ENCODE data around the gene TBX3.

Gene TBX3

GRCh38 chr12:114668886-114669288, 15.1 kb downstream of the TBX3 start:
- H3K36me3 Mint-ChIP-seq, result no peaks in the 10 kb centered on the region
- no peak overlapping the region for H3K4me3 Mint-ChIP-seq
- no peak for ATAC-seq
- H3K9me3 Mint-ChIP-seq, result no peaks in the 10 kb centered on the region
- peaks cover 57% of the 10 kb centered on the region for H3K27me3 Mint-ChIP-seq
- H3K4me1 Mint-ChIP-seq, result peaks cover 10% of the 10 kb centered on the region
- H3K27ac Mint-ChIP-seq, result no peak overlapping the region

GRCh38 chr12:114668151-114668885, 15.7 kb downstream of the TBX3 start:
- Mint-ChIP-seq H3K4me1 (peaks cover 10% of the 10 kb centered on the region), H3K4me3 (peak overlapping the region; percentile 59), H3K27ac (no peak overlapping the region), H3K27me3 (peaks cover 57% of the 10 kb centered on the region), H3K36me3 (no peaks in the 10 kb centered on the region), H3K9me3 (no peaks in the 10 kb centered on the region)
- ATAC-seq, result no peak

GRCh38 chr12:114667669-114668150, 16.3 kb downstream of the TBX3 start:
- ATAC-seq, result no peak
- no peaks in the 10 kb centered on the region for H3K9me3 Mint-ChIP-seq
- H3K4me1 Mint-ChIP-seq, result peaks cover 13% of the 10 kb centered on the region
- peak overlapping the region; percentile 59 for H3K4me3 Mint-ChIP-seq
- H3K27me3 Mint-ChIP-seq, result peaks cover 57% of the 10 kb centered on the region
- H3K27ac Mint-ChIP-seq, result no peak overlapping the region
- H3K36me3 Mint-ChIP-seq, result no peaks in the 10 kb centered on the region

- Mint-ChIP-seq H3K4me1 (peaks cover 17% of the 10 kb centered on the region), H3K27me3 (peaks cover 57% of the 10 kb centered on the region), H3K9me3 (no peaks in the 10 kb centered on the region), H3K27ac (no peak overlapping the region), H3K4me3 (no peak overlapping the region), H3K36me3 (no peaks in the 10 kb centered on the region)
- no peak for ATAC-seq
These were observed 17.0 kb downstream of the TBX3 start for GRCh38 chr12:114666746-114667668.

- Mint-ChIP-seq H3K36me3 (no peaks in the 10 kb centered on the region), H3K4me3 (no peak overlapping the region), H3K27ac (no peak overlapping the region), H3K9me3 (no peaks in the 10 kb centered on the region), H3K4me1 (peaks cover 17% of the 10 kb centered on the region), H3K27me3 (peaks cover 56% of the 10 kb centered on the region)
- ATAC-seq, result no peak
These were observed 18.3 kb downstream of the TBX3 start for GRCh38 chr12:114665411-114666260.

GRCh38 chr12:114664651-114665320, 19.2 kb downstream of the TBX3 start:
- Mint-ChIP-seq H3K27ac (no peak overlapping the region), H3K4me3 (no peak overlapping the region), H3K27me3 (peaks cover 56% of the 10 kb centered on the region), H3K9me3 (no peaks in the 10 kb centered on the region), H3K36me3 (no peaks in the 10 kb centered on the region), H3K4me1 (peaks cover 17% of the 10 kb centered on the region)
- ATAC-seq, result no peak

- H3K4me1 Mint-ChIP-seq, result peaks cover 8% of the 10 kb centered on the region
- no peak overlapping the region for H3K27ac Mint-ChIP-seq
- H3K9me3 Mint-ChIP-seq, result no peaks in the 10 kb centered on the region
- H3K27me3 Mint-ChIP-seq, result peaks cover 44% of the 10 kb centered on the region
- H3K4me3 Mint-ChIP-seq, result no peak overlapping the region
- no peaks in the 10 kb centered on the region for H3K36me3 Mint-ChIP-seq
- no peak for ATAC-seq
These were observed 21.3 kb downstream of the TBX3 start for GRCh38 chr12:114662512-114663177.

GRCh38 chr12:114661245-114661644, 22.7 kb downstream of the TBX3 start:
- ATAC-seq, result no peak
- Mint-ChIP-seq H3K36me3 (no peaks in the 10 kb centered on the region), H3K9me3 (no peaks in the 10 kb centered on the region), H3K4me3 (no peak overlapping the region), H3K27ac (no peak overlapping the region), H3K27me3 (peaks cover 41% of the 10 kb centered on the region), H3K4me1 (peaks cover 7% of the 10 kb centered on the region)

- Mint-ChIP-seq H3K27ac (no peak overlapping the region), H3K4me3 (no peak overlapping the region), H3K4me1 (peaks cover 7% of the 10 kb centered on the region), H3K36me3 (no peaks in the 10 kb centered on the region), H3K27me3 (peaks cover 47% of the 10 kb centered on the region), H3K9me3 (no peaks in the 10 kb centered on the region)
- no peak for ATAC-seq
These were observed 24.9 kb downstream of the TBX3 start for GRCh38 chr12:114659084-114659483.

- H3K4me3 Mint-ChIP-seq, result no peak overlapping the region
- H3K27ac Mint-ChIP-seq, result no peak overlapping the region
- no peak for ATAC-seq
- peaks cover 5% of the 10 kb centered on the region for H3K9me3 Mint-ChIP-seq
- peaks cover 37% of the 10 kb centered on the region for H3K27me3 Mint-ChIP-seq
- peaks cover 7% of the 10 kb centered on the region for H3K4me1 Mint-ChIP-seq
- no peaks in the 10 kb centered on the region for H3K36me3 Mint-ChIP-seq
These were observed 26.0 kb downstream of the TBX3 start for GRCh38 chr12:114658002-114658441.

GRCh38 chr12:114657597-114657920, 26.4 kb downstream of the TBX3 start:
- no peak overlapping the region for H3K27ac Mint-ChIP-seq
- no peak for ATAC-seq
- H3K36me3 Mint-ChIP-seq, result no peaks in the 10 kb centered on the region
- no peak overlapping the region for H3K4me3 Mint-ChIP-seq
- H3K4me1 Mint-ChIP-seq, result peaks cover 2% of the 10 kb centered on the region
- H3K27me3 Mint-ChIP-seq, result peaks cover 32% of the 10 kb centered on the region
- H3K9me3 Mint-ChIP-seq, result peaks cover 7% of the 10 kb centered on the region

- Mint-ChIP-seq H3K4me3 (no peak overlapping the region), H3K9me3 (peaks cover 7% of the 10 kb centered on the region), H3K27ac (no peak overlapping the region), H3K27me3 (peaks cover 27% of the 10 kb centered on the region), H3K36me3 (no peaks in the 10 kb centered on the region), H3K4me1 (no peaks in the 10 kb centered on the region)
- no peak for ATAC-seq
These were observed 26.9 kb downstream of the TBX3 start for GRCh38 chr12:114656906-114657596.

- no peak for ATAC-seq
- H3K9me3 Mint-ChIP-seq, result peaks cover 7% of the 10 kb centered on the region
These were observed 27.8 kb downstream of the TBX3 start for GRCh38 chr12:114655934-114656749.

More at GRCh38 chr12:114655934-114656749, 27.8 kb downstream of the TBX3 start:
- H3K27ac Mint-ChIP-seq, result no peak overlapping the region
- H3K27me3 Mint-ChIP-seq, result peaks cover 24% of the 10 kb centered on the region
- no peak overlapping the region for H3K4me3 Mint-ChIP-seq
- H3K36me3 Mint-ChIP-seq, result no peaks in the 10 kb centered on the region
- no peaks in the 10 kb centered on the region for H3K4me1 Mint-ChIP-seq

Data from stimulated activated memory B cell treated with anti-CD40 and anti-IgM and Interleukin-4, amounts not matched to agents 10 μg/mL and 1 μg/mL and 100 μg/mL, for 72 hours (primary cell).